GM12874 (cell line): ENCODE results near the gene OR5B12.

Experiments
- TF ChIP-seq, protein P1 (sequence below): IDR thresholded peaks from 2 replicates; pipeline ENCODE4 v1.5.1; 2011; ENCODE audit warnings: low read depth, mild to moderate bottlenecking, control low read depth, low read length, moderate library complexity; ENCODE audit not compliant: insufficient read depth

OR5B12 gene

DNA sequence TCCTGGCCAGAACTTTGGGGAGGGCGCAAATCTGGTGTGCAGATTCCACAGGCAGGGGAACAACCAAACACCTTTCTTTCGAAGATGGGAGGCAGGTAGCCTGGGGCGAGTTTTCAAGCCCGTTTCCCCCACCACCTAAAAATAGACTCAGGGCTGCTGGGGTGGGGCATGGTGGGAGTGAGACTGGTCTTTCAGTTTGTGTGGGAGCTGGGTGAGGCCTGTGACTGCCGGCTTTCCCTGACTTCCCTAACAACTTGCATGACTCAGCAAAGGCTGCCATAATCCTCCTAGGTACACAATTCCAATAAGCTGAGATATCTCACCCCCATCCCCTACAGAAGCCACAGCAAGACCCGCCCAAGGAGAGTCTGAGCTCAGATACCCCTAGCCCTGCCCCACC is 4.3 kb upstream of the OR5B12 start:
- TF ChIP-seq, protein P1, sequence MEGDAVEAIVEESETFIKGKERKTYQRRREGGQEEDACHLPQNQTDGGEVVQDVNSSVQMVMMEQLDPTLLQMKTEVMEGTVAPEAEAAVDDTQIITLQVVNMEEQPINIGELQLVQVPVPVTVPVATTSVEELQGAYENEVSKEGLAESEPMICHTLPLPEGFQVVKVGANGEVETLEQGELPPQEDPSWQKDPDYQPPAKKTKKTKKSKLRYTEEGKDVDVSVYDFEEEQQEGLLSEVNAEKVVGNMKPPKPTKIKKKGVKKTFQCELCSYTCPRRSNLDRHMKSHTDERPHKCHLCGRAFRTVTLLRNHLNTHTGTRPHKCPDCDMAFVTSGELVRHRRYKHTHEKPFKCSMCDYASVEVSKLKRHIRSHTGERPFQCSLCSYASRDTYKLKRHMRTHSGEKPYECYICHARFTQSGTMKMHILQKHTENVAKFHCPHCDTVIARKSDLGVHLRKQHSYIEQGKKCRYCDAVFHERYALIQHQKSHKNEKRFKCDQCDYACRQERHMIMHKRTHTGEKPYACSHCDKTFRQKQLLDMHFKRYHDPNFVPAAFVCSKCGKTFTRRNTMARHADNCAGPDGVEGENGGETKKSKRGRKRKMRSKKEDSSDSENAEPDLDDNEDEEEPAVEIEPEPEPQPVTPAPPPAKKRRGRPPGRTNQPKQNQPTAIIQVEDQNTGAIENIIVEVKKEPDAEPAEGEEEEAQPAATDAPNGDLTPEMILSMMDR, result no peak

DNA sequence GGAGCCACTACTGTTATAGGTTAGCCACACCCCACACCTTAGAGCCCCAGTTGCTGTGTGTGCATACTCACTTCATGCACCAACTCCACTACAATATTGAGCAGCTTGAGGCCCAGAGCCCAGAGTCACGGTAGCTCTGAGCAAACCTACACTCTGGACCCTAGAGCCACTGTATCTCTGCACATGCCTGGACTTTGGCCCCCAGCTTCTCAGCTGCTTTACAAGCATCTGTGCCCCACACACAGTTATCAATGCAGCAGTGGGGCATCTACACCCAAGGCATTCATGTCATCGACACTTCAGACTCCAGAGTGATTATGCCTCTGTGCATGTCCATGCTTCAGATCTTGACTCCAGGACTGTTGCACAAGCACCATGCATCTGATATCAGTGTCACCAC is 2.3 kb upstream of the OR5B12 start:
- TF ChIP-seq, protein P1, result no peak

DNA sequence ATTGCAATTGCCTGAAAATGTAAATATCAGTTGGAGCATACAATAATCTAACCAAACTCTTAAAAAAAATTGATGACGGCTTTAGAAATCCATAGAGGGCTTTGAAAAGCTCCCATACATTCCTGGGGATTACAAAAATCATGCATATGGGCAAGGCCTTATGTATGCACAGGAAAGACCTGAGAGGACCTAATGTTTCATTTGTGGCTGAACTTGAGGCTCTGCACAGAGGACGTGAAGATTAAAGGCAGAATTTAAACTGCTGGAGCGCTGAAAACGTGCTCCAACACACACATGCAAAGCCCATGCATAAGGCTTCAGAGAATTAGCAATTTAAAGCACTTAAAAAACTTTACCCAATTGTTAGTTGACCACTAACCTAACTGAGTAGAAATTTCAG is 3.5 kb downstream of the OR5B12 start:
- TF ChIP-seq, protein P1, result no peak

DNA sequence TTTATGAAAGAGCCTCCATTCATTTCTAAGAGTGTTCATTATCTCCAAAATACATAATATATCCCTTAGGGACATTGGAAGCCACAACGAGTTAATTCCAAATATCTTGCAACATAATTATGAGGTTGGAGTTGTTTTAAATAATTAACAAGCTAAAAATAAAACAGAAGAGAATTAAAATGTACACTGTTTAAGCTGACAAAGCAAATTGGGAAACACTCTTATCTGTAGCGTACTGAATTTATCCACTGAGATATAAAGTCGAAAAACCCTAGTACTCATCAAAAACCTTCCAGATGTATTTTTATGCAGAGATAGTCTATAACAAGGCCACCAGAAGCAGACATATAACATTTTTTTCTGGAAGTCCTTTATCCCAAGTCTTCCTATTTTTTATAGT is 7.8 kb downstream of the OR5B12 start:
- TF ChIP-seq, protein P1, result no peak

DNA sequence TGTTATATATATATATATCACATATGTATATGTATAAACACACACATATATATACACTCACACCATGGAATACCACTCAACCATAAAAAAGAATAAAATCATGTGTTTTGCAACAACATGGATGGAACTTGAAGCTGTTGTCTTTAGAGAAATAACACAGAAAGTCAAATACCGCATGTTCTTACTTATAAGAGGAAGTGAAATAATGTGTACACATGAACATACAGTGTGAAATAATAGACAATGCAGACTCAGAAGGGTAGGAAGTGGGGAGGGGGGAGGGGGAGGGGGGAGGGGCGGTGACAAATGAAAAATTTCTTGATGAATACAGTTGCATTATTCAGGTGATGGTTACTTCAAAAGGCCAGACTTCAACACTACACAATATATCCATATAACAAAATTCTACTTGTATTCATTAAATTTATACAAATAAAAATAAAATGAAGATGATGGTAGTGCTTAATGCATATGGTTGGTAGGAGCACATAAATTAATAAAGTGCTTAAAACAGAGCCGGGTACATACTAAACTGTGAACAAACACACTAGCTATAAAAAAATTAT is 8.3 kb downstream of the OR5B12 start:
- TF ChIP-seq, protein P1, result no peak

DNA sequence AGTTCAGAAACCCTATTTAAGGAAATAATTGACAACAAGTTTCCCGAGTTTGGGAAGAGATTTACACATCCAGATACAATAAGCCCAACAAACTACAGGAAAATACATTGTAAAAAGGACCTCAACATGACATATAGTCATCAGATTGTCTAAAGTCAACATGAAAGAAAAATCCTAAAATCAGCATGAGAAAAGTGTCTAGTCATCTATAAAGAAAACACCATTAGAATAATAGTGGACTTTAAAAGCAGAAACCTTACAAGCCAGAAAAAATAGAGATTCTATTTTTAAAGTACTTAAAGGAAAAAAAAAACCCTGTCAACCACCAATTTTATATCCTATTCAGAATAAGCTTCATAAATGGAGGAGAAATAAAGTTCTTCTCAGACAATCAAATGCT is 12.8 kb downstream of the OR5B12 start:
- TF ChIP-seq, protein P1, result no peak

DNA sequence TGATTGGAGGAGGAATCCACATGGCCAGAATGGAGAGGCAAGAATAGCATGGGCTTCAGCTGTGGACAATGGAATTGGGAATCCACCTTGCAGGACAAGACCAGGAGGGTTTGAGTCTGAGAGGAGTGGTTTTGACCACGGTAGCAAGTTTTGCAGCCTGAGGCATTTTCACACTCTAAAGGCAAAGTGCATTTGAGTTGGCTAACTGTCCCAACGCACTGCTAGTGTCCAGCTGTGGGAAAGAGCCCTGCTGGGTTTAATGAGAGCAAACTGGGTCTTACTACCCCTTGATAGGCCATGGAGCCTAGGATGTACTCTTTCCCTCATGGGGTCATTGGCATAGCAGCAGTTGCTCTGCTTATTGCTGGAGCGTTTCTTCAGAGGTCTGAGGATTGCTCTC is 14.0 kb downstream of the OR5B12 start, which contains the start of gene OR5B2:
OR5B2 (minus strand) TSS at position 101 of the 400 bp plus-strand sequence. CDS start 4,860 bp downstream, outside the sequence.
- TF ChIP-seq, protein P1, result no peak

DNA sequence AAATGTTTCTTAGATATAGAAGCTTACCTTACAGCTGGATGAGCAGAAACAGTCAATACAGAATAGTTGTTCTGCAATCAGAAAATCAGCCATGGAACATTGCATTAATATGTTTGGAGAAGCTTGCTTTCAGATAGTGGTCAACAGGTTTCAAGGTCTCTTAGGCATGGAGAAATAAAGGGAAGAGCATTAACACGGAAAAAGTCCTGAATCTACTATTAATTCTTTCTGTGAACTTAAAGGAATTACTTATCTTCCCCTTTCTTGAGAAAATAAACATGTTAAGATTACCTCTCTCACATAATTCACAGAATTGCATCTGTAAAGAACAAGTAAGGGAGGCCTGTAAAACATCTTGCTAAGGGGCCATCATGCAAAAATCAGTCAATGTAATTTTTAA is 35.3 kb downstream of the OR5B12 start, which contains the start of gene OR5B3:
OR5B3 (minus strand) TSS at position 101 of the 400 bp plus-strand sequence. CDS start 3,465 bp downstream, outside the sequence.
- TF ChIP-seq, protein P1, result no peak
